Activated CD8-positive, alpha-beta memory T cell treated with anti-CD3 and anti-CD28 coated beads, Interleukin-2, amount 10 ng/mL, durations not matched to agents 7 days and 5 days (primary cell): ENCODE results near the gene E2F7. TPM values are rescaled to one million over a fixed set of nuclear protein-coding genes. Genes with fewer than 3 reads are reported as not detected.

Source experiments
- ATAC-seq: fragments of 150-1000 bp; cut with Tn5 transposase; one replicate; pipeline ENCODE4 v1.10.0; 2021; ENCODE audit warnings: moderate library complexity
- CTCF ChIA-PET: fragments of 350-600 bp; sonication (Branson Sonifier 250); formaldehyde crosslinking; loops from one replicate; lab custom pipeline; 2021; ENCODE audit warnings: antibody characterized with exemption; lab: Charles Lee
- DNase-seq: peaks from one replicate; pipeline ENCODE4 v3.0.0-alpha.2; 2020
- H3K27ac Mint-ChIP-seq: one replicate; pipeline ENCODE4 v1.8.0; 2021; ENCODE audit warnings: mild to moderate bottlenecking, mixed read lengths
- H3K27me3 Mint-ChIP-seq: one replicate; pipeline ENCODE4 v1.8.0; 2021; ENCODE audit warnings: mixed read lengths
- H3K36me3 Mint-ChIP-seq: one replicate; pipeline ENCODE4 v1.8.0; 2021; ENCODE audit warnings: mild to moderate bottlenecking, mixed read lengths
- H3K4me1 Mint-ChIP-seq: one replicate; pipeline ENCODE4 v1.8.0; 2021; ENCODE audit warnings: mixed read lengths
- H3K4me3 Mint-ChIP-seq: one replicate; pipeline ENCODE4 v1.8.0; 2021; ENCODE audit warnings: mild to moderate bottlenecking, moderate library complexity, mixed read lengths
- H3K9me3 Mint-ChIP-seq: one replicate; pipeline ENCODE4 v1.8.0; 2022; ENCODE audit warnings: low read depth, mixed read lengths
- total RNA-seq, 2 experiments: library from RNA; stranded (reverse); gene quantifications; one replicate each; pipeline ENCODE4 v1.2.3, GENCODE V29; 2021

E2F7 gene
- total RNA-seq, 2 experiments from 2014 or later, result 20.2 to 26.1 TPM

DNA sequence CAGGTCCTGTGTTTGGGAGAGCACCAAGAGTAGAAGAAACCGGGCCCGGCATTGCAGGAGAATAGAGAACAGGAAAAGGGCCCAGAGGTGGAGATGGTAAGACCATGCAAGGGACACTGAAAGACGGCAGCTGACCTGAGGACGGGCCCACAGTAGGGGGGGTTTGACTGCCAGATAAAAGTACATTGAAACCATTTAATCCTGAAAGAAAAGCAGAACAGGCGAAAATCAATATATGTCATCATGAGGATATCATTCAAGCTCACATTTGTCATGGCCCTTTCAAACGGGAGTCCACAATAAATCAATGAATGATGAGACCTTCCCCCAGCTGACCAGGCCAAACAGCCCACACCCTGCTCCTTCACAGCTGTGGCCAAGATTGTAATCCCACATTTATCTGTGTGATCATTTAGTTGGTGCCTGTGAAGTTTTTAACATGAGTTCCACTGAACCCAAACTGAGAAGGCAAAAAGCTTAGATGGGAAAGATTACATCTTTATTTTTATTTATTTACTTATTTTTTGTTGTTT is 39.5 kb downstream of the E2F7 start:
- no peak for ATAC-seq
- H3K4me1 Mint-ChIP-seq, result no peaks in the 10 kb centered on the region
- no peaks in the 10 kb centered on the region for H3K9me3 Mint-ChIP-seq
- CTCF ChIA-PET, result interaction anchor here (2.3 kb wide), 1 partner anchor 15 kb away, joined by 11 read pairs; no protein-coding TSS in a partner anchor
- H3K36me3 Mint-ChIP-seq, result peaks cover 42% of the 10 kb centered on the region
- H3K27me3 Mint-ChIP-seq, result no peaks in the 10 kb centered on the region
- no peak overlapping the region for H3K4me3 Mint-ChIP-seq
- no peak overlapping the region for H3K27ac Mint-ChIP-seq
- no peak for DNase-seq

DNA sequence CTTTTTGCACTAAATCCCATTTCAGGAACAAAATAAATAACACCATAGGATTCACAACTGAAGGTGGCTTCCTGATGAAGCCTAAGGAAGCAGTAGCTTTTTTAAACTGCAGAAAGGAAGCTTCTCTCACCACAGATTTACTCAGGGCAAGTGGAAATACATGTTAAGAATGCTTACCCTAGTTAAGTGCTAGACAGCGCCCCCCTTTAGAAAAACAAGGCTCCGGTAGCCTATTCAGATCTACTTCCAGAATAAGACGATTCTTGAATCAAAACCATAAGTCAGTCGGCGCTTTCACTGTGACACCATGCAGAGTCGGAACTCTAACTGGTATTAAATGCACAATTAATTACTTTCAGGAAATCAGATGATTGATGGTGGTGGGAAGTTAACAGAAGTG is 41.9 kb downstream of the E2F7 start:
- H3K27ac Mint-ChIP-seq, result no peak overlapping the region
- CTCF ChIA-PET, result no interaction called here
- peaks cover 42% of the 10 kb centered on the region for H3K36me3 Mint-ChIP-seq
- no peaks in the 10 kb centered on the region for H3K4me1 Mint-ChIP-seq
- no peak overlapping the region for H3K4me3 Mint-ChIP-seq
- ATAC-seq, result no peak
- DNase-seq, result no peak
- no peaks in the 10 kb centered on the region for H3K9me3 Mint-ChIP-seq
- H3K27me3 Mint-ChIP-seq, result no peaks in the 10 kb centered on the region

DNA sequence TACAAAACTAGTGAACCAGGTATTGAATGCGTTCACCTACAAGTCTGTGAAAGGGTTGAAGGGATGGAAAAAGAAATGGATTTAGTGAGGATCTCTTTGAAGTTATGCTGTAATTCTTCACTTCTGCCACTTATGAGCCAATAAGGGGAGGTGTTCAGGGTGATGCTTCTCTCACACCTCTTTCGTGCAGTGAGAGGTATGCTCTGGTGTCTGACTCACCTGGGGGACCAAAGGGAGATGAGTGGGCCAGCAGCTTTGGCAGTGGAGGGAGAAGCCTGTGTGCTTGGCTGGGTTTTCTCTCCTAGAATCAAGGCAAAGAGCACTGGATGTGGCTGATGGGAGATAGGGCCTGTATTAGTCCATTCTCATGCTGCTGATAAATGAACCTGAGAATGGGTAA is 45.4 kb downstream of the E2F7 start:
- DNase-seq, result no peak
- no peaks in the 10 kb centered on the region for H3K4me1 Mint-ChIP-seq
- H3K4me3 Mint-ChIP-seq, result no peak overlapping the region
- H3K9me3 Mint-ChIP-seq, result no peaks in the 10 kb centered on the region
- H3K27me3 Mint-ChIP-seq, result no peaks in the 10 kb centered on the region
- no peak overlapping the region for H3K27ac Mint-ChIP-seq
- H3K36me3 Mint-ChIP-seq, result peaks cover 35% of the 10 kb centered on the region
- CTCF ChIA-PET, result interaction anchor here (3.2 kb wide), 1 partner anchor 9 kb away, joined by 26 read pairs; no protein-coding TSS in a partner anchor
- no peak for ATAC-seq

DNA sequence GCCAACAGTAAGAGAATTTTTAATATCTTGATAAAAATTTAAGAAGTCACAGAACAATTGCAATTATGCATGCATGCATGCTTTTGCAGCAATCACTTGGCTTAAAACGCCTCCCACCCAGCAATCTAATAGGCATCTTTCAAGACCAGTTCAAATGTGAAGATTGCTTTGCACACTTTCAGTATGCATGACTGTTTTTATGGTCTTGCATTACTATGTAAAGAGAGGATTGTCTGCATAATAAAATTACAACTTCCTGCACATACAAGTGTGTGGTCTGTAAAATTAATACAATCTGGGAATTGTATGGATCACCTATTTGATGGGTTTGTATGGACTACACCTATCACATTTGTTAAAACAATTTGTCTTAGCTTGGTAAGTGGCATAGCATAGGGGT is 48.8 kb downstream of the E2F7 start:
- DNase-seq, result no peak
- ATAC-seq, result no peak
- Mint-ChIP-seq H3K36me3 (peaks cover 22% of the 10 kb centered on the region), H3K4me3 (no peak overlapping the region), H3K4me1 (no peaks in the 10 kb centered on the region), H3K9me3 (no peaks in the 10 kb centered on the region), H3K27ac (no peak overlapping the region), H3K27me3 (peaks cover 3% of the 10 kb centered on the region)
- CTCF ChIA-PET, result no interaction called here

DNA sequence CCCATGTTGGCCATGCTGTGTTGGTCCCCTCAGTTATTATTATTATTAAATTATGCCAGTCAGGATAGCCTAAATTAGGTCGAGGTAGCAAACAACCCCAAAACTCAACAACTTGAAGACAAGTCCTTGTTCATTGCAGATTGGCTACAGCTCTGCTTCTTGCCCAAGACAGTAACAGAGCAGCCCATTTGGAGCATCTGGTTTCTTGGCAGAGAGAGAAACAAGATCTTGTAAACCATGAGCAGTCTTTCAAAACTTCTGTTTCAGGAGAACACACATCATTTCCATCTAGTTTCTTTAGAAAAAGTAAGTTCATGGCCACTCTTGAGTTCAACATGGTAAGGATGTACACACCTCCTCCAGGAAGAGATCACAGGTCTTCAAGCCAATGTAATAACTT is 52.3 kb downstream of the E2F7 start:
- Mint-ChIP-seq H3K27ac (no peak overlapping the region), H3K4me1 (peaks cover 2% of the 10 kb centered on the region), H3K27me3 (peaks cover 19% of the 10 kb centered on the region), H3K9me3 (no peaks in the 10 kb centered on the region), H3K4me3 (no peak overlapping the region), H3K36me3 (peaks cover 4% of the 10 kb centered on the region)
- DNase-seq (no peak), ATAC-seq (no peak)
- CTCF ChIA-PET, result interaction anchor here (0.9 to 2.2 kb wide), 3 partner anchors 9 to 392 kb away, joined by 3 to 5 read pairs (median 5); no protein-coding TSS in a partner anchor

DNA sequence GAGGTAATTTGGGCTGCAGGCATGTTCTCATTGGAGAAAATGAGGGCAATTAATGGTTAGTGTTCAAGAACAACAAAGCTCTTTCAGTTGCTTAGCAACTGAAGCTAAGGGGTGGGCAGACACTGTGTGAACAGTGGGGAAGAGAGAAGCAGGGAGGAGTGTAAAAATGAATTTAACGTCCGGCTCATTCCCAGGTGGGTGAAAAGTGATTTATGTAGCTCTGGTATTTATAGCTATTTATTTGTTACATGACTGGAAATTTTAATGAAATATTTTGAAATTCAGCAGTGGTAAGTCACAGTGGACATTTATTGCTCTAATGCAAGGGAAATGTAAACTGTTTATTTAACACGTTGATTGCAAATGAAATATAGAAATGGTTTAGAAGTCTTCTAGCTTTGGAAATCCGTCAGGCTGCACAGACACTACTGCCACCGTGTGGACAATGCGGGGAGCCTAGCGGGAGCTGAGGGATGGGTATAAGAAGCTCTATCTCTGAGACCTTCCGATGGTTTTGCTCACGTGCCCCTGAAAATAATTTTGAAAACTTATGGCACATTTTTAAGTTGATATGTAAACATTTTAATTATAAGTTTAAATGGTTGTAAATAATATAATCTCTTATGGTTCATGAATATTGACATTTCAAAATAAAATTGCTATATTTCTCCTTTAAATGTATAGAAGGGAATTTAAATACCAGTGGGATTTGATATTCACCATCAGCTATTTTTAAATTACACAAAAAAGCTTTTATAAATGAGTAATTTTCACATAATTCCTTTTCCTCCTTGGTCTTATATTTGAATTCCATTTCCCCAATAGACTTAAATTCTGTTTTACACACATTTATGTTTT is 54.4 kb downstream of the E2F7 start:
- DNase-seq (peak; percentile 83), ATAC-seq (peak; percentile 64)
- no peaks in the 10 kb centered on the region for H3K36me3 Mint-ChIP-seq
- CTCF ChIA-PET, result interaction anchor here (0.7 to 2.1 kb wide), 35 partner anchors 10 to 1114 kb away, joined by 3 to 36 read pairs (median 4); no protein-coding TSS in a partner anchor
- H3K4me1 Mint-ChIP-seq, result peaks cover 2% of the 10 kb centered on the region
- H3K27me3 Mint-ChIP-seq, result peaks cover 29% of the 10 kb centered on the region
- H3K4me3 Mint-ChIP-seq, result no peak overlapping the region
- H3K9me3 Mint-ChIP-seq, result no peaks in the 10 kb centered on the region
- H3K27ac Mint-ChIP-seq, result no peak overlapping the region

DNA sequence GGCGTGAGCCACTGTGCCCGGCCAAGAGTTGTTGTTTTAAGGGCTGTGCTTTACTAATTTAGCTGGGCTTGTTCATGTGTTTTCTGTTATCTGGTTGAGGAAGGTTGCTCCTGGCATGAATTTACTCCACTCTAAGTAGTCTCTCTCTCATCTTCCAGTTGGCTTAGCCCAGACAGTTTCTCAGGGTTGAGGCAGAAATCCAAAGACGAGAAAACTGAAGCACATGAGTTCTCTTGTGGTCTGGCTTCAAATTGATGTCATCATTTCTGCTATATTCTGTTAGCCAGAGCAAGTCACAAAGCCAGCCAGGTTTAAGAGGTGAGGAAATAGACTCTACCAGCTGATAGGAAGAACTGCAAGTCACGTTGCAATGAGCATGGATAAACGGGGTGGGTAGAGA is 57.9 kb downstream of the E2F7 start:
- no peak for ATAC-seq

DNA sequence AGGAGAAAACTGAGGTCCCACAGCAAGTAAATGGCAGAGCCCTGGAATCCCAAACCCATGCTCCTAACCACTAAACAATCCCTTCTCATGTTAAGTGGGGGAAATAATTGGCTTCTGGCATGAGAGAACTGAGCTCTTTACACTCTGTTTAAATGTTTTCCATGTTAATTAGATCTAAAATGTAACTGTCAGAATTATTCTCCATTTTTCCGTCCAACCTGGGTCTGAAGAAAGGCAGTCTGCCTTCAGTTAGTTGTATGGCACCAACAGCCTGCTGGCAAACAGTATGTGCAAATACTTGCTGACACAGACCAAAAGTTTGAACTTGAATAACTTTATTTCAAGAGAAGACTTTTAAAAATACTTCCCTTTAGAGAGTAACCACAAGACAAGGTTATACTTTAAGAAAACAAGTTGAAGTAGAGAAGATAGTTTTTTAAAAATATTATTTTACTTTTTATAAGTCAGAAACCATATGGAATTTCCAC is 59.7 kb downstream of the E2F7 start:
- Mint-ChIP-seq H3K27me3 (peaks cover 28% of the 10 kb centered on the region), H3K36me3 (no peaks in the 10 kb centered on the region), H3K4me3 (no peak overlapping the region), H3K27ac (no peak overlapping the region), H3K9me3 (no peaks in the 10 kb centered on the region), H3K4me1 (peaks cover 11% of the 10 kb centered on the region)
- DNase-seq, result no peak
- CTCF ChIA-PET, result interaction anchor here (1.5 kb wide), 1 partner anchor 9 kb away, joined by 5 read pairs; no protein-coding TSS in a partner anchor
- ATAC-seq, result no peak

More for the DNA sequence above, 57.9 kb downstream of the E2F7 start:
- CTCF ChIA-PET, result interaction anchor here (0.9 kb wide), 1 partner anchor 386 kb away, joined by 3 read pairs; no protein-coding TSS in a partner anchor
- peaks cover 33% of the 10 kb centered on the region for H3K27me3 Mint-ChIP-seq
- H3K27ac Mint-ChIP-seq, result no peak overlapping the region
- H3K36me3 Mint-ChIP-seq, result no peaks in the 10 kb centered on the region
- no peak for DNase-seq
- no peaks in the 10 kb centered on the region for H3K9me3 Mint-ChIP-seq
- H3K4me1 Mint-ChIP-seq, result peaks cover 11% of the 10 kb centered on the region
- H3K4me3 Mint-ChIP-seq, result no peak overlapping the region

DNA sequence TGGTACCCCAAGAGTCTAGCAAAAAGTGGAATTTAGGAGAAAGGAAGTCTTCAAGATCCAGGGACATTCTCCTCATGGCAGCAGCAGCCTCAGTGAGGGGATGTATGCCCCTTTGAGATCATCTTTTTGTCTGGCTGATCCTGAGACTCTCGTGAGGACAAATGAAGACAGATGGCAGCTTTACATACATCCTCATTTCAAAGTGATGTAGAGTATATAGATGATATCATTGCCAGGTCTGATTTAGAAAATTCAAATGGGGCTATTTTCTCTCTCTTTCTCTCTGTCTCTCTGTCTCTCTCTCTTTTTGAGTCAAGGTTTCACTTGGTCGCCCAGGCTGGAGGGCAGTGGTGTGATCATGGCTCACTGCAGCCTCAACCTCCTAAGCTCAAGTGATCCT is 61.5 kb downstream of the E2F7 start:
- ATAC-seq, result no peak
- Mint-ChIP-seq H3K36me3 (no peaks in the 10 kb centered on the region), H3K9me3 (no peaks in the 10 kb centered on the region), H3K27ac (no peak overlapping the region), H3K27me3 (peaks cover 24% of the 10 kb centered on the region), H3K4me1 (peaks cover 9% of the 10 kb centered on the region), H3K4me3 (no peak overlapping the region)
- no peak for DNase-seq
- CTCF ChIA-PET, result interaction anchor here (1.2 kb wide), 1 partner anchor 9 kb away, joined by 3 read pairs; no protein-coding TSS in a partner anchor

DNA sequence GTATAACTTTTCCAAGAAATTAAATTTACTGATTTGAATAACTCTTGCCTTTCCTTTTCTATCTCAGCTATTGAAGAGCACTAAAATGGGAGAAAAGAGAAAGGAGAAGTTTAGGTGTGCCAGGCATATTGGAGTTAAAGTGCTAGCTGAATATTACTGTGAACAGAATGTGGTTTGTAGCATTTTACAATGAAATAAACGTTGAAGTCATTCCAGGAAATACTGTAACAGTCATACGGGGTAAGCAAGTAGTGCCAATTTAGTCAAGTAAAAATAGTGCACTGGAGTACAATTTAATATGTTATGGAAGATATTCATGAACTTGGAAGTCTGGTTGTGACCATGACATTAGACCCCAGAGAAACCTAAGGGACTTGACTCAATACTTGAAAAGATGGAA is 62.1 kb downstream of the E2F7 start:
- H3K4me3 Mint-ChIP-seq, result no peak overlapping the region
- no peak for DNase-seq
- peaks cover 21% of the 10 kb centered on the region for H3K27me3 Mint-ChIP-seq
- CTCF ChIA-PET, result interaction anchor here (1.2 kb wide), 1 partner anchor 9 kb away, joined by 3 read pairs; no protein-coding TSS in a partner anchor
- no peaks in the 10 kb centered on the region for H3K9me3 Mint-ChIP-seq
- no peaks in the 10 kb centered on the region for H3K36me3 Mint-ChIP-seq
- peaks cover 9% of the 10 kb centered on the region for H3K4me1 Mint-ChIP-seq
- H3K27ac Mint-ChIP-seq, result no peak overlapping the region
- peak; percentile 27 for ATAC-seq

DNA sequence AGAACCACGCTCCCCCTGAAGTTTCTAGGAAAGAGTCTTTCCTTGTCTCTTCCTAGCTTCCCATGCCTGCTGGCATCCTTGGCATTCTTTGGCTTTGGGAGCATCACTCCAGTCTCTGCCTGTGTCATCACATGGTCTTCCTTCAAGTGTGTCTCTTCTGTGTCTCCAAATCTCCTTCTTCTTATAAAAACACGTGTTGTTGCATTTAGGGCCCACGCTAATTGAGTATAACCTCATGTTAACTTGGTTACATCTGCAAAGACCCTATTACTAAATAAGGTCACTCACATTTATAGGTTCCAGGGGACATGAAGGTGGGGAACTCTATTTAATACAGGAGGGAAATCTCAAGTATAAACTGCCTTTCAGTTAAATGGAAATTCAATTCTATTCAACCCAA is 63.0 kb downstream of the E2F7 start:
- peaks cover 13% of the 10 kb centered on the region for H3K27me3 Mint-ChIP-seq
- no peak for ATAC-seq
- CTCF ChIA-PET, result no interaction called here

DNA sequence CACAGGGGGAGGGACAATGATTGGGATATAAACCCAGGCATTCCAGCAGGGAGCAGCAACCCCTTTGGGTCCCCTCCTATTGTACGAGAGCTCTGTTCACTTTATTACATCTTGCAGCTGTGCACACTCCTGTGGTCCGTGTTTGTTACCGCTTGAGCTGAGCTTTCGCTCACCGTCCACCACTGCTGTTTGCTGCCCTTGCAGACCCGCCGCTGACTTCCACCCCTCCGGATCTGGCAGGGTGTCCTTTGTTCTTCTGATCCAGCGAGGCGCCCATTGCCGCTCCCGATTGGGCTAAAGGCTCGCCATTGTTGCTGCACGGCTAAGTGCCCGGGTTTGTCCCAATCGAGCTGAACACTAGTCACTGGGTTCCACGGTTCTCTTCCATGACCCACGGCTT is 64.1 kb downstream of the E2F7 start:
- CTCF ChIA-PET, result interaction anchor here (3.4 kb wide), 1 partner anchor 10 kb away, joined by 13 read pairs; no protein-coding TSS in a partner anchor
- no peaks in the 10 kb centered on the region for H3K36me3 Mint-ChIP-seq
- no peak overlapping the region for H3K4me3 Mint-ChIP-seq
- H3K9me3 Mint-ChIP-seq, result no peaks in the 10 kb centered on the region
- H3K4me1 Mint-ChIP-seq, result peaks cover 9% of the 10 kb centered on the region
- DNase-seq (no peak), ATAC-seq (no peak)
- H3K27me3 Mint-ChIP-seq, result peaks cover 13% of the 10 kb centered on the region
- no peak overlapping the region for H3K27ac Mint-ChIP-seq

More for the DNA sequence above, 63.0 kb downstream of the E2F7 start:
- Mint-ChIP-seq H3K4me1 (peaks cover 9% of the 10 kb centered on the region), H3K9me3 (no peaks in the 10 kb centered on the region), H3K4me3 (no peak overlapping the region), H3K27ac (no peak overlapping the region), H3K36me3 (no peaks in the 10 kb centered on the region)
- no peak for DNase-seq

DNA sequence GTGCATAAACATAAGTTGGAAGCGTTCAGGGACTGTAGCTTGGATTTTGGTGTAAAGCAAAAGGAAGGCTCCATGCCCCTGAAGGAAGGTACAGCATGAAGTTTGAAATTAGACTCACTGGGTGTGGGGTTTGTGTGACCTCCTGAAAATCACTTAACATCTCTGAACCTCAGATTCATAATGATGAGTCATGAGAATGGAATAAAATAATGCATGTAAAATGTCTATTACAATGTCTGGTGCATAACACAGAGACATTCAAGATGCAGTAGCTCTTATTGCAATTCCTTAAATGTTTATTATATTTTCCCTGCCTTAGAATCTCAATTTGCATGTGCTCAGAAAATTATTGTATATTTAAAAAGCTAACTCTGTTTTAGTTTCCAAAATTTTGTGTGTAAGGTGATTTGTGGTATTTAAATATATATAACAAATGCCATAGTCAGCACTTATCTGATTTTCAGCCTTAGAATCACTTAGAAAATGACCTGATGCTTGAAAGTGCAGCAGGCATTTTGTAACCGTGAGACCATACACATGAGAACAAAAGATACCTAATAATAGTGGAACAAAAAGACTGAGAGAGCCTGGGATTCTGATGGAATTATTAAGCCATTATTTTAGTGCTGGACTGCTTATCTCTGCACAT is 66.3 kb downstream of the E2F7 start:
- DNase-seq, result no peak
- ATAC-seq, result no peak
- Mint-ChIP-seq H3K4me1 (peaks cover 9% of the 10 kb centered on the region), H3K27me3 (peaks cover 10% of the 10 kb centered on the region), H3K27ac (no peak overlapping the region), H3K36me3 (no peaks in the 10 kb centered on the region), H3K9me3 (no peaks in the 10 kb centered on the region), H3K4me3 (no peak overlapping the region)
- CTCF ChIA-PET, result interaction anchor here (3.4 kb wide), 1 partner anchor 12 kb away, joined by 13 read pairs; no protein-coding TSS in a partner anchor
